Neural crest cell (in vitro differentiated cells): ENCODE data around the gene LXN. TPM values are rescaled to one million over a fixed set of nuclear protein-coding genes. Genes with fewer than 3 reads are reported as not detected.

Experiments
- DNase-seq: peaks from one replicate; pipeline ENCODE4 v3.0.0; 2021; ENCODE audit warnings: low read depth, mixed read lengths, low spot score
- H3K27ac Mint-ChIP-seq: one replicate; pipeline ENCODE4 v1.8.0; 2021; ENCODE audit warnings: mild to moderate bottlenecking, mixed read lengths; ENCODE audit not compliant: unreplicated experiment
- H3K27me3 Mint-ChIP-seq: 2 replicates; pipeline ENCODE4 v1.8.0; 2021; ENCODE audit warnings: low read depth, mild to moderate bottlenecking, mixed read lengths
- H3K36me3 Mint-ChIP-seq: 2 replicates; pipeline ENCODE4 v1.8.0; 2021; ENCODE audit warnings: low read depth, mild to moderate bottlenecking, mixed read lengths
- H3K4me1 Mint-ChIP-seq: 2 replicates; pipeline ENCODE4 v1.8.0; 2021; ENCODE audit warnings: mixed read lengths
- H3K4me3 Mint-ChIP-seq: one replicate; pipeline ENCODE4 v1.8.0; 2021; ENCODE audit warnings: mild to moderate bottlenecking, mixed read lengths
- H3K9me3 Mint-ChIP-seq: 2 replicates; pipeline ENCODE4 v1.8.0; 2021; ENCODE audit warnings: mixed read lengths
- CTCF ChIP-seq: fragments of 200-600 bp; sonication (generic); conservative IDR thresholded peaks from 2 replicates; pipeline ENCODE4 v1.5.0; 2021; ENCODE audit warnings: antibody characterized with exemption, mild to moderate bottlenecking
- total RNA-seq: library from RNA; stranded (reverse); gene quantifications from 2 replicates; pipeline ENCODE4 v1.2.1, GENCODE V29; 2021

Gene LXN
- total RNA-seq, 1 donor from 2014 or later: 8.0 TPM

- H3K27me3 Mint-ChIP-seq: no peaks in the 10 kb centered on the region
- no peaks in the 10 kb centered on the region for H3K9me3 Mint-ChIP-seq
- peaks cover 9% of the 10 kb centered on the region for H3K4me1 Mint-ChIP-seq
- no peak for DNase-seq
- no peak for TF ChIP-seq CTCF
- H3K4me3 Mint-ChIP-seq: no peak overlapping the region
- no peak overlapping the region for H3K27ac Mint-ChIP-seq
- peaks cover 13% of the 10 kb centered on the region for H3K36me3 Mint-ChIP-seq
Observed at GRCh38 chr3:158712443-158712842, 40.0 kb upstream of the LXN start.

GRCh38 chr3:158711886-158712285 lies 39.4 kb upstream of the LXN start:
- Mint-ChIP-seq H3K27ac (no peak overlapping the region), H3K4me1 (peaks cover 9% of the 10 kb centered on the region), H3K36me3 (peaks cover 17% of the 10 kb centered on the region), H3K4me3 (no peak overlapping the region), H3K27me3 (no peaks in the 10 kb centered on the region), H3K9me3 (no peaks in the 10 kb centered on the region)
- DNase-seq: no peak
- no peak for TF ChIP-seq CTCF

- Mint-ChIP-seq H3K4me1 (peaks cover 9% of the 10 kb centered on the region), H3K27me3 (no peaks in the 10 kb centered on the region), H3K36me3 (peaks cover 24% of the 10 kb centered on the region), H3K4me3 (no peak overlapping the region), H3K9me3 (no peaks in the 10 kb centered on the region), H3K27ac (no peak overlapping the region)
- no peak for DNase-seq
- TF ChIP-seq CTCF: no peak
Observed at GRCh38 chr3:158710601-158711000, 38.2 kb upstream of the LXN start.

GRCh38 chr3:158709666-158710083 lies 37.2 kb upstream of the LXN start:
- DNase-seq: no peak
- no peaks in the 10 kb centered on the region for H3K9me3 Mint-ChIP-seq
- no peak for TF ChIP-seq CTCF
- peaks cover 9% of the 10 kb centered on the region for H3K4me1 Mint-ChIP-seq
- no peaks in the 10 kb centered on the region for H3K27me3 Mint-ChIP-seq
- H3K4me3 Mint-ChIP-seq: no peak overlapping the region
- H3K27ac Mint-ChIP-seq: no peak overlapping the region
- peaks cover 24% of the 10 kb centered on the region for H3K36me3 Mint-ChIP-seq

GRCh38 chr3:158703566-158703965 lies 31.1 kb upstream of the LXN start:
- no peak overlapping the region for H3K27ac Mint-ChIP-seq
- no peak for DNase-seq
- H3K27me3 Mint-ChIP-seq: no peaks in the 10 kb centered on the region
- no peaks in the 10 kb centered on the region for H3K9me3 Mint-ChIP-seq
- no peak for TF ChIP-seq CTCF
- peaks cover 25% of the 10 kb centered on the region for H3K36me3 Mint-ChIP-seq
- no peak overlapping the region for H3K4me3 Mint-ChIP-seq
- H3K4me1 Mint-ChIP-seq: no peaks in the 10 kb centered on the region
